ENCODE data around the gene TGOLN2. TPM values are rescaled to one million over a fixed set of nuclear protein-coding genes. Genes with fewer than 3 reads are reported as not detected.

TGOLN2 gene
- total and polyA plus RNA-seq, 2 of the 13 experiments (the other 11 are each of a cell fraction or from before 2014, with no cell fraction given), result 99.6 to 155 TPM

GRCh38 chr2:85309699-85310321 lies 18.0 kb downstream of the TGOLN2 start:
- peak overlapping the region; percentile 94 for H3K4me2 ChIP-seq (ENCODE audit: low read depth, low read length)
- 83% methylated on average over 19 of the region's 19 CpGs for WGBS (ENCODE audit: low lambda C conversion rate)
- no peak overlapping the region for H2AFZ ChIP-seq (ENCODE audit: low read length)
- H3K79me2 ChIP-seq (ENCODE audit: insufficient read depth, low read length), result no peaks in the 10 kb centered on the region
- CTCF ChIA-PET (ENCODE audit: low intra/inter-chr PET ratio, low total read pairs), result no interaction called here
- peak overlapping the region; percentile 8 for H3K27ac ChIP-seq (ENCODE audit: extremely low read length, insufficient read depth, low read length)
- no peak for DNase-seq (ENCODE audit: low spot score)
- no peak overlapping the region for H3K9ac ChIP-seq (ENCODE audit: insufficient read depth, low read depth, low read length)
- no peaks in the 10 kb centered on the region for H3K27me3 ChIP-seq (ENCODE audit: control insufficient read depth in 1 of 2, insufficient read depth in 2 of 2, low read length in 2 of 2)
- peak; percentile 11 for ATAC-seq
- H3K9me3 ChIP-seq (ENCODE audit: low read length), result no peaks in the 10 kb centered on the region
- no peak for FAIRE-seq
- no TSS peak for BruUV-seq (replicated peaks)
- POLR2A ChIA-PET, result interaction anchor here (1.4 to 3.0 kb wide), 4 partner anchors 9 to 44 kb away, joined by 13 to 28 read pairs (median 20); partner anchors contain the start of genes ELMOD3, RETSAT and TGOLN2
- H3K4me3 ChIP-seq (replicated peaks in 1 of 3; ENCODE audit: insufficient read depth in 1 of 3, low read depth in 2 of 3, low read length in 3 of 3), result no peak overlapping the region
- H3K36me3 ChIP-seq (replicated peaks in 1 of 2; ENCODE audit: control insufficient read depth in 1 of 2, insufficient read depth in 2 of 2, low read length in 2 of 2), result peaks cover 0 to 7% of the 10 kb centered on the region in 2 experiments; a peak in 2 of 5 replicates
- intact Hi-C loops (cut with micrococcal nuclease; ENCODE audit: unreplicated experiment), result loop anchor here (2.0 to 10.0 kb wide), 2 partner anchors 15 to 385 kb away; no protein-coding TSS in a partner anchor
- H4K20me1 ChIP-seq (ENCODE audit: insufficient read depth, low read length), result no peaks in the 10 kb centered on the region
- in situ Hi-C loops (cut with HindIII; ENCODE audit: extremely low pct_ligation_motif_present, low pct_unique_long_range_greater_than_20kb), result no loop called here
- H3K4me1 ChIP-seq (ENCODE audit: insufficient read depth, low read length), result peaks cover 82% of the 10 kb centered on the region
- no peak for TF ChIP-seq TP53 (CRISPR knock-in tag; conservative IDR thresholded peaks at IDR 0.05)
- peak; percentile 24; the same call in 1 of the 2 replicates for TF ChIP-seq SALL1 (CRISPR knock-in tag; IDR thresholded peaks at IDR 0.05)
- no peak for TF ChIP-seq ZNF841 (CRISPR knock-in tag; IDR thresholded peaks at IDR 0.05; ENCODE audit: borderline replicate concordance)
- no peak for TF ChIP-seq ZBTB26 (CRISPR knock-in tag; IDR thresholded peaks at IDR 0.05; ENCODE audit: borderline replicate concordance)
- TF ChIP-seq ZNF407 (CRISPR knock-in tag; IDR thresholded peaks at IDR 0.05; ENCODE audit: not compliant biosample characterization), result no peak
- no peak for TF ChIP-seq CAMTA2 (CRISPR knock-in tag; IDR thresholded peaks at IDR 0.05; ENCODE audit: borderline replicate concordance)
- peak; percentile 7 for TF ChIP-seq AGO2 (optimal IDR thresholded peaks at IDR 0.05; ENCODE audit: low read depth, low read length)
- no peak for TF ChIP-seq ZNF446 (CRISPR knock-in tag; IDR thresholded peaks at IDR 0.05)
- no peak for TF ChIP-seq BCL3 (CRISPR knock-in tag; IDR thresholded peaks at IDR 0.05)
- no peak for TF ChIP-seq ZNF496 (CRISPR knock-in tag; IDR thresholded peaks at IDR 0.05; ENCODE audit: insufficient replicate concordance)
- TF ChIP-seq ISL2 (CRISPR knock-in tag; IDR thresholded peaks at IDR 0.05), result no peak
- TF ChIP-seq DNMT3B (CRISPR knock-in tag; conservative IDR thresholded peaks at IDR 0.05), result no peak
- TF ChIP-seq ARNTL (CRISPR knock-in tag; IDR thresholded peaks at IDR 0.05), result no peak
- TF ChIP-seq PTBP1 (IDR thresholded peaks at IDR 0.05; ENCODE audit: low read depth, low read length, poor library complexity, severe bottlenecking), result no peak

All from HepG2 (cell line).